Astrocyte of the cerebellum (primary cell): ENCODE data around the gene ADH7.

Experiments used
- DNase-seq: peaks from one replicate; pipeline ENCODE4 v3.0.0-alpha.2; 2011; ENCODE audit warnings: low read depth
- H3K4me3 ChIP-seq: 2 replicates; pipeline ENCODE4 v1.5.1; 2011; ENCODE audit warnings: mild to moderate bottlenecking, low read depth, low read length, moderate library complexity
- CTCF ChIP-seq: IDR thresholded peaks from 2 replicates; pipeline ENCODE4 v1.5.1; 2012; ENCODE audit warnings: low read length, low read depth, moderate library complexity, mild to moderate bottlenecking; ENCODE audit errors: missing control alignments
- in situ Hi-C: cut with HindIII; loops from 2 replicates; pipeline ENCODE4 v1.10.0; 2017; ENCODE audit warnings: low sequenced_read_pairs

ADH7 gene

GRCh38 chr4:99400831-99401230 lies 34.3 kb downstream of the ADH7 start:
- in situ Hi-C loops, result no loop called here
- no peak overlapping the region for H3K4me3 ChIP-seq
- no peak for DNase-seq
- no peak for TF ChIP-seq CTCF

GRCh38 chr4:99399017-99399416 lies 36.1 kb downstream of the ADH7 start:
- no peak overlapping the region for H3K4me3 ChIP-seq
- in situ Hi-C loops, result no loop called here
- no peak for DNase-seq
- TF ChIP-seq CTCF, result no peak

- TF ChIP-seq CTCF, result no peak
- peak; percentile 49 for DNase-seq
- in situ Hi-C loops, result no loop called here
- H3K4me3 ChIP-seq, result no peak overlapping the region
Observed at GRCh38 chr4:99395595-99396364, 39.4 kb downstream of the ADH7 start.

GRCh38 chr4:99394896-99395295 lies 40.2 kb downstream of the ADH7 start:
- no peak for TF ChIP-seq CTCF
- no peak for DNase-seq
- no peak overlapping the region for H3K4me3 ChIP-seq
- in situ Hi-C loops, result no loop called here

GRCh38 chr4:99390055-99390454 lies 45.1 kb downstream of the ADH7 start:
- DNase-seq, result no peak
- TF ChIP-seq CTCF, result no peak
- in situ Hi-C loops, result no loop called here
- no peak overlapping the region for H3K4me3 ChIP-seq

- no peak overlapping the region for H3K4me3 ChIP-seq
- in situ Hi-C loops, result no loop called here
- TF ChIP-seq CTCF, result no peak
- DNase-seq, result no peak
Observed at GRCh38 chr4:99389606-99390005, 45.5 kb downstream of the ADH7 start.
